Fibroblast of peridontal ligament (primary cell): ENCODE measurements around the gene CSTB.

Experiments used
- DNase-seq: peaks from one replicate; pipeline ENCODE4 v3.0.0-alpha.2; 2010; ENCODE audit errors: extremely low read depth

The CSTB gene

DNA sequence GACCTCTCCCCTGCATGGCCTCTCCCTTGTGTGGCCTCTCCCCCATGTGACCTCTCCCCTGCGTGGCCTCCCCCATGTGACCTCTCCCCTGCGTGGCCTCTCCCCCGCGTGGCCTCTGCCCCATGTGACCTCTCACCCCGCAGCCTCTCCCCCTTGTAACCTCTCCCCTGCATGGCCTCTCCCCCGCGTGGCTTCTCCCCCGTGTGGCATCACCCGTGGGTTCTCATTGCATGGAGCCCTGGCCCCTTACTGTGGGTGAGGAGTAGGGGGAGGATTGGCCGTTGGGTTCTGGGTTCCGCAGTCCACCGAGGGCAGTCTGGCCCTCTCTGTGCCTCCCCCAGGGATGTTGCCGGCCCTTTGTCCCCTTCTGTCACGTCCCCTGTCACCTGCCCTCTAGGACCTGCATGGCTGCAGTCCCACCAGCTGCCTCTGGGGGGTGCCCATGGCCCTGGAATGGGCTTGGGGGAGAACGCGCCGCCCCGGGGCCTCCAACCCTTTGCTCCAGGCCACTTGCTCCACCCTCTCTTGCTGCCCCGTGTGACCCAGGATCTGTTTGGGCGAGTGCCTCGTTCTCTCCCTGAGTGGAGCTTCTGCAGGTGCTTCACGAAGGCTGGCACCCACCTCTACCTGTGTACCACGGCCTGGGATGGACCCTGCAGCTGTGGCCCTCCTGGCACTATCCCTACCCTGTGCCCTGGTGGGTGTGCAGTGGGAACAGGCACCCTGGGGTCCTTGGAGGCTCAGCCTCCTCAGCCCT lies 34.6 kb upstream of the CSTB start:
- peak; percentile 60 for DNase-seq

DNA sequence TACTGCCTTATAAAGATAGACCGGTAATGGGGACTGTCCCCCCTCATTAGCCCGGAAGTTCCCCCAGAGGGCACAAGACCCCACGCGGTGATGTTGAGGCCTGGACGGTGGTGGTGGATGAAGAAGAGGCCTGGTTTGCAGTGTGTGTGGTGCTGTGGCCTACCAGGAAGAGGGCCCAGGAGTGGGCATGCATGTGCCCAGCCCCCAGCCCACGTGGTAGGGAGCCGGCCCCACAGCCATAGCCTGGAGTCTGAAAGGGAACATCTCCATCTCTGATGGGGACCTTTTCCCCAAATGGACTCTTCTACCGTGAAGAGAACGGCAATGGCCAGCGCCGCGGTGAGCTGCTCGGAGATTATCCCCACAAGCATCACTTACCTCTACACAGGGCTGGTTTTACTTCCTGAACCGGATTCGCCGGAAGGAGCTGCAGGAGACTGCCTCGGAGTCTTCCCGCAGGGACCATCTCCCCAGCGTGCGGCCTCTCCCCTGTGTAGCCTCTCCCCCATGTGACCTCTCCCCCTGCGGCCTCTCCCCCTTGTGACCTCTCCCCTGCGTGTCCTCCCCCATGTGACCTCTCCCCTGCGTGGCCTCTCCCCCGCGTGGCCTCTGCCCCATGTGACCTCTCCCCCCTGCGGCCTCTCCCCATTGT lies 33.9 kb upstream of the CSTB start:
- no peak for DNase-seq

DNA sequence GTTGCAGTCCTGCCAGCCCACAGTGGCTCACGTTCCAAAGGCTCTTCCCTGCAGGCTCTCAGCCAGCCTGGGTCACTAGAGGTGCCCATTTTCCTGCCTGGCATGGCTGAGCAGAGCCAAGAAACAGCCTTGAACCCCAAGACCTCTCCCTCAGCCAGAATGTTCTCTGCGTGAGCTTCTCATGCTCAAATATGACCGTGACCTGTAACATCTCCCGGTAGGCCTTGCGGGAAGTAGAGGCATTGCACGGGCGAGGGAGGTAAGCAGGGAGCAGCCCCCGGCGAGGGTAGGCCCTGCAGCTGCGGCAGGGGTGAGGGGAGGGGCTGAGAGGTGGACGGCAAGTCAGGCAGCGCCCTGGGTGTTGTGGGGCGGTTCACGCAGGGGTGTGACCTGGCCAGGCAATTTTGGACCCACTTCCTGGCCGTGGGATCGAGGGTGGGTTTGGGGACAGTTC lies 33.3 kb upstream of the CSTB start:
- no peak for DNase-seq

DNA sequence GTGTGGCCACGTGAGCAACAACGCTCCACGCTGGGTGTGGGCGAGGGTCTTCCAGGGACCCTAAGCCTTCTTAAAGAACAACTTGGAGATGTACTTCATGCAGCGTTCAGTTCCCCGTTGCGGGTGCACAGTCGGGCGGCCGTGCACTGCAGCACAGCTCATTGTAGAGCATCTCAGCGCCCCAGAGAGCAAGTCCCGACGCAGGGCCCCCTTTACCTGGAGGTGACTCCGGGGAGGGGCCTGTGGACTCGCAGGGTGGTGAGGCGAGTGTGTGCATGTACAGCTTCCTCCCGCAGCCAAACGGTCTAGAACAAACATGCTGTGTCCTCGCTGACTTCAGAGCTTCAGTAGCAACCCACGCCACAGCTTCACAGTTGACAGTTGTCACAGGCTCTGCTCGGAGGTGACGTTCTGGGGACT lies 32.7 kb upstream of the CSTB start:
- no peak for DNase-seq

DNA sequence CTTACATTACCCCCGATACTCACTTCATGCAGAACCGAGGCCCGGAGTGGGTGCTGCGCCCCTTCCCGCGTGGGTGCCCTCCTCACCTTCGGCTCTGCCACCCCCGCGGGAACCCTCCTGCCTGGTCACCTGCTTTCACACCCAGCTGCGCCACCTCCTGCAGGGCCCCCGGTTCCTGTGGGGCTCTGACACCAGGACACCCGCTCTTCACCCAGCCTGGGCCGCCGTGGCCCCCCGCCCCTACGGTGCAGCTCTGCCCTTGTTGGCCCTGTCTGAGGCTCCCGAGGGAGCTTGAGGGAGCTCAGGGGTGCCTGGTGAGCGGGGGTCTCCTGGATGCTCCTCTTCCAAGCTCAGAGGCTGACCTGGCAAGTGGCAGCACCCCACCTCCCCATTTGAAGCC lies 32.3 kb upstream of the CSTB start:
- no peak for DNase-seq

DNA sequence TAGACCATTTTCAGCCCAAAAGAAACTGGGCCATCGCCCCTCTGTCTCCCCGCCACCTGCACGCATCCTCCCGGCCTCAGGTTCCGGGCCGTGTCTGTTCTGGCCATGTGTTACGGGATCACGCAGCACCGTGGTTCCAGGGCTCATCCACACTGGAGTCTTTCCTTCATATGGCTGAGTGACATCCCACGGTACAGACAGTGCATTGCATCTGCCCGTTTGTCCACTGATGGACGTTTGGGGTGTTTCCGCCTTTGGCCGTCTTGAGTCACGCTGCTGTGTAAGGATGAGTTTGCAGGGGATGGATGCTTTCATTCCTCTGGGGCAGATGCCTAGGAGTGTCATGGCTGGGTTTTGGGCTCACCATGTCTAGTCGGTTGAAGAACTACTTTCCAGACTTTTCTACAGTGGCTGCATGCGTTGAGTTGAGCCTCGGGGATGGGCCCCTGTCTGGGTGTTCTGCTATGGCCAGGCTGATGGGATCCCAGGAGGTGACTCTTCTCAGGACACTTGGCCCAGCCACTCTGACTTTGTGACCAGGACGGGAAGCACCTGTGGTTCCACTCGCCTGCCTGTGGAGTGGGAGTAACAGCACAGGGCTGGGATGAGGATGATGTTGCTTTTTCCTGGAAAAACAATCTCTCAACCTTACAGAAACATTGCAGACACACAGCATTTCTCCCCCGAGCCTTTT lies 30.1 kb upstream of the CSTB start:
- DNase-seq: no peak

DNA sequence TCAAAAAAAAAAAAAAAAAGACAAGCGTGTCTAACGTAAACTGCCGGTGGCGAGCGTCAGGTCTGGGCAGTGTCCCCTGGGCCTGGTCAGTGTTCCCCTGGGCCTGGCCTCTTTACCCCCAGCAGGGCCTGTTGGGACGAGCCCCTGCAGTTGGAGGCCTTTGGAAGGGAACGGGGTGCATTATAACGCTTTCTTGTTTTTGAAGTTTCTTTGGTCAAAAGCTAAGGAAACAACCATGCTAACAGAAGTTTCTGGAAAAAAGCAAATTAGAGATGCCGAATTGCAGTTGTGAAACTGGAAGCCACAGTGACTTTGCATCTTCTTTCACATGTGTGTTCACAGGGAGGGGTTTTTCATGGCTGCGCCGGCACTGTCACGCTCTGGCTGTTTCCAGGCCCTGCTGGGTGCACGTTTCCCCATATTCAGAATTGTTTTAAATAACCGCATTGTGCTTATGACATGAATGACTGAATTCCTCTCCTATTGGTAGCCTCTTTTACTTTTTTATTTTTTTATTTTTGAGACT lies 29.2 kb upstream of the CSTB start:
- DNase-seq: no peak

DNA sequence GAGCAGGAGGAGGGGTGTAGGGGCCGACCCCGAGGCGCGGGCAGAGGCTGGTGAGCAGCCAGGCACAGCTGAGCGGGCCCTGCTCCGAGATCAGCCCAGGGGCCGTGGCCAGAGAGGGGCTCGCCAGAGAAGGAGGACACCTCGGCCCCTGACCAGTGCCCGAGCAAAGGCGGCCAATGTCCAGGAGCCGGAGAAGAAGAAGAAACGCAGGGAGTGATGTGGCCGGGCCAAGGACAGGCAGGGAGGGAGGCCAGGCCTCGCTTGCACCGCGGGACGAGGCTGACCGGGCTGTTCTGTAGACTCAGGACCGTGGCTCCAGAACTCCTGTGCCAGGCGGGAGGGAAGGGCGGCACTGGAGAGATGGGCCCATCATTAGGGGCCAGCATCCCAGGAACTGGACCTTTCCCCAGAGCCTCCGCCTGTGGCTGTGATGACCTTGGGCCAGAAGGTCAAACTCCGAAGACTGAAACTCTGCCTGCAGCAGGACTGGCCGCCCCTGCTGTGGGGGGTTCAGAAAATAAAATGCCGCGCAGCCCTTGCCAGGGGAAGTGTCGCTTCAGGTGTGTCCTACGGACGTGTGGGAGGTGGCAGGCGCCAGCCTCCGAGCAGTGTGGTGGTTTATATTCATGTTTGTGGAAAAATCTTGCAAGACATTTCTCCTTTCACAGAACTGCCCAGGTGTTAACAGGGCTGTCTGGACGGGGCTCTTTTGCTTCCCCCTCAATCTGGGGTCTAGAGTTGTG lies 27.6 kb upstream of the CSTB start:
- DNase-seq: no peak

DNA sequence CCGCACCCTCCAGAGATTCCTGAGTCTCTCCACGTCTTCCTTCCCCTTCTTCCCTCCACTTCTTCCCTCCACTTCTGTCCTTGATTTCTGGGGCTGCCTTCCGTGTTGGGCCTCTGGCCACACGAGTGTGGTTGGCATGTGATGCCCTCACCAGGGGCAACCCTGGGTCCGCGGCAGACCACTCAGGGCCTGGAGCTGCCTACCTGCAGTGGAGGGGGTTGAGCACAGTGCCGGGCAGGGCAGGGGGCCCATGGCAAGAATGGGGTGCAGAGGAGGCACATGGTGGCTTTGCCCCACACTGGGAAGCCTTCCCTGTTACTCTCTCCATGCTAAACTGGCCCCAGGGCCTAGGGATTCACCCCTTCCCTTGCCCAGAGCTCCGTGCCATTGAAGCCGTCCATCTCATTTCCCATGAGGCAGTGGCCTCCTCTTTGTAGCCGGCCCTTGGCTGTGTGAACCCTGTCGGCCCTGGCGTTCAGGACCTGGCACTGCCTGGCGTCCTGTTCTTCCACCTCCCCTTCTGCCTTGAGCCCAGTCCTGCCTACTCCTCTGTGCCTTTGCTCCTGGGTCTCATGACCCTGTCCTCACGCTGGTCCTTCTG lies 26.7 kb upstream of the CSTB start:
- no peak for DNase-seq

DNA sequence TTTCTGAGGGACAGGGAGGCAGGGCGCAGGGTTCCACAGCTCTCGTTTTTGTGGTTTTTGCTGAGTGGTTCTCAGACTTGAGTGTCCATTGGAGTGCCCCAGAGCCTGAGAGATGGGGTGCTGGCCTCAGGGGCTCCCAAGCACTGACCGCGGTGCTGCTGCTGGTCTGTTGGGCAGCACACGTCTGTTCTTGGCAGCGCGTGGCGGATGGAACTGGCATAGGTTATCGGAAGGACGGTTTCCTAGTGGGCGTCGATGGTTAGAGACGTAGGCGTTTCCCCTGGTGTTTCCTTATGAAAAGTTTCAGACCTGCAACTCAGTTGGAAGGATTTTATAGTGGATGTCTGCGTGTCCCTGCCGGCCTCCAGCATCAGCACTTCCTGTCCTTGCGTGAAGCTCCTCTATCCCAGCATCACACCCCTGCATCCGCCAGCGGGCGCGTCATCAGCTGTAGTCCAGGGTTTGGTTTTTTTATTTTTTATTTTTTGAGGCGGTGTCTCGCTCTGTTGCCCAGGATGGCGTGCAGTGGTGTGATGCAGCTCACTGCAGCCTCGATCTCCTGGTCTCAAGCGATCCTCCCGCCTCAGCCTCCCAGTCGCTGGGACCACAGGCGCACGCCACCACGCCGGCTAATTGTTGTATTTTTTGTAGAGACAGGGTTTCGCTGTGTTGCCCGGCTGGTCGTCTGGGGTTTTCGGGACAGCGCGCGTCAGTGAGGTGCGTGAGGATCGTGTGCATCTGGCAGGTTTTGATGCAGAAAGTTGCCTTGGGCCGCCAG lies 25.1 kb upstream of the CSTB start:
- DNase-seq: no peak

DNA sequence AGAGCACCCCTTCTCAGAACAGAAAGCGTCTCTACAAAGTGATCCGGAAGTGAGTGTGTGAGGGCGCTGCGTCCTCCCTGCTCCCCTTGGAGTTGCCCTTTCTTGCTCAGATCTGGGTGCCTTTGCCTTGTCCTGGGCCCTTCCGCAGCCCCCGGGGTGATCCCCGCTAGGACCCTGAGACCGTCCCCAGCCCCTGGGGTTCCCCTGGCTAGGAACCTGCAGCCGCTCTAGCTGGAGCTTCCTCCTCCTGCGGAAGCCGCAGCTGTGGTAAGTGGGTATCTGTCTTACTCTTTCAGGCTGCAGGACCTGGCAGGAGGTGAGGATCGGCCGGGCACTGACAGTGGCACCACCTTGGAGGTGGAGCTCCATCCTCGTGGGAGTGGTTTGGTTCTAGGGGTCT lies 24.5 kb upstream of the CSTB start:
- DNase-seq: no peak

DNA sequence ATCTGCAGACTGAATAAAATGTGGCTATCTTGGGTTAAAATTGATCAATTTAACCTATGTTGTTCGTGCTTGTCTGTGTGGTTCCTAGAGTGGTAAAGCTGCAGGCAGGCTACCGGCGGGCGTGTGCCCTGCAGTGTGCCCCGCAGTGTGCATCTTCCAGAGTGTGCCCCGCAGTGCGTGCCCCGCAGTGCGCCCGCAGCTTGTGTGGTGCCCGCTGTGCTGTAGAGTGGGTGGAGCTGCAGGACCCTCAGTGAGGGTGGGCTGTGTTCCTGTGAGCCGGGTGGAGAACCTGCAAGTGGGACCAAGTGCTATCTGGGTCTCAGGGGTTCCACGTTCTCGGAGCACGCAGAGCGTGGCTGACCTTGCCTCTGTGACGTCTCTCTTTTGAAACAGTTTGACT lies 24.0 kb upstream of the CSTB start:
- no peak for DNase-seq

DNA sequence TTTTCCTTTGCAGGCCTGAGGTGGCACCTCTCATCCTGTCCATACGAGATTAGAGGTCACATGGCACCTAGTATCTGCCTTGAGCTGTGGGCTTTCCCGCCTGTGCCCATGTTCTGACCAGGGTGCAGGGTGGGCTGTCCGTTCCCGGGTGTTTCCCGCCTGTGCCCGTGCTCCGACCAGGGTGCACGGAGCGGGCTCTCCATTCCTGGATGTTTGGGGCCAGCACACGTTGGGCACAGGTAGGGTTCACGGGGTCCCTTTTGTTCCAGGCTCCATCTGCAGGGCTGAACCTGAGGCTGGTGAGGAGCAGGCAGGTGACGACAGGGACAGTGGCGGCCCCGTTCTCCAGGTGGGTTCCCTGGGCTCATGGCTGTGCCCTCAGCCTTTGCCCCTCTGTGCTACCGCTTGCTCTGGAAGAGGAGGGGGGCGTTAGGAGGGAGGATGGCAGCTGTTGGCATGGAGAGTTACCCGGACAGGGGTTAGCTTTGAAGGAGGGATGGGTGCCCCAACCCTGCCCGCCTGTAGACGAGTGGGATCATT lies 23.3 kb upstream of the CSTB start:
- DNase-seq: no peak

DNA sequence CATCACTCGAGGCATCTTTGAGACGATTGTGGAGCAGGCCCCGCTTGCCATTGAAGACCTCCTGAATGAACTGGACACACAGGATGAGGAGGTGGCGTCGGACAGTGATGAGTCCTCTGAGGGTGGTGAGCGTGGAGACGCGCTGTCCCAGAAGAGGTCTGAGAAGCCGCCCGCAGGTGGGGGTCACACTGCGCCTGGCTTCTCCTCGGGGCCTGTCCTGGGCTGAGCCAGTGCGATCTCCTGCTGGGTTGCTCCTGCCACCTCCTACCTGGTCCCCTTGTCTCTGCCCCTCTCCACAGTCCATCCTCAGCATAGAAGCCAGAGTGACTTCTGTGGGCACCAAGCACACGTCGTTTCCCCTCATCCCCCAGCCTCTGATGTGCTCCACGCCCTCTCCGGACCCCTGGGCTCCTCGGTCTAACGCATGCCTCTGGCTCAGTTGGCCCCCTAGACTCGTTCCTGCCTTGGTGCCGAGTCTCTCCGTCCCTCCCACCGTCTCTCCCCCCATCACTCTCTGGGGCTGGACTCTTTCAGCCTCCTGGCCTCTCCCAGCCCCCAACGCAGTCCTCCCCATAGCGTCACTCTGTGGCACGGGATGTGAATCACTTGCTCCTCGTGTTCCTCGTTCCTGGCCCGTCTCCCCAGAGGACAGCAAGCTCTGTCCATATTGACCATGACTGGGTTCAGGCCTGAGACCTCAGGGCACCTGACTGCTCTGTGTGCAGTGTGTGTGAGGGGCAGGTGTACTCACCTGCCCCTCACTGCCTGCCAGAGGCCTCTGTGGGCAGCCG lies 22.0 kb upstream of the CSTB start:
- DNase-seq: no peak

DNA sequence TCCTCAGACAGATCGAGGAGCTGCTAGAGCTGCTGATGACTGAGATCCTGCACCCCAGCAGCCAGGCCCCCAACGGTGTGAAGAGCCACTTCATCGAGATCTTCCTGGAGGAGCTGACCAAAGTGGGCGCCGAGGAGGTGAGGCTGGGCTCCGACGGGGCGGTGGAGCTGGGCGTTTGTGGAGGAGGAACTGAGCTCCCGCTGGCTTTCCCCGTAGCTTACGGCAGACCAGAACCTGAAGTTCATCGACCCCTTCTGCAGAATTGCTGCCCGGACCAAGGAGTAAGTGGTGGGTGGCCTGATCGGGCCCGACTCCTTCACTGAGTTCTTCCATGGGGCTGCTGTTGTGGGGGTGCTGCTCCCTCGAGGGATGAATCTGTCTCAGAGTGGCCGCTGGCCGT lies 21.3 kb upstream of the CSTB start:
- no peak for DNase-seq

DNA sequence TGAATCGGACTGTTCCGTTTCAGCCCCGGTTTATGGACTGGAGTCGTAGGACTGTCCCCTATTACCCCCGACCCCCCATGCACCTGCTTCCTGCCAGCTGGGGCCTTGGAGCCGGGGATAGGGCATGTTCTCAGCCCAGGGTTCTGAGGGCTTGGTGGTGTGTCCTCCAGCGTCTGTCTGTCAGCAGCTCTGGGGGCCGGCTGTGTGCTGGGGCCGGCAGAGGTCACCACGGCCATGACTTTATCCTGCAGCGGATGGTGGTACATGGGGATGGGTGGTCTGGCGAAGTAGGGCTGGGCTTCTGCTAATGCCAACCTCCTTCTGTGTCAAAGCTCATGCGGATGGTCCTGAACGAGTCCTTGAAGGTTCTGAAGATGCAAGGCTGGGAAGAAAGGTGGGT lies 18.7 kb upstream of the CSTB start:
- DNase-seq: no peak

DNA sequence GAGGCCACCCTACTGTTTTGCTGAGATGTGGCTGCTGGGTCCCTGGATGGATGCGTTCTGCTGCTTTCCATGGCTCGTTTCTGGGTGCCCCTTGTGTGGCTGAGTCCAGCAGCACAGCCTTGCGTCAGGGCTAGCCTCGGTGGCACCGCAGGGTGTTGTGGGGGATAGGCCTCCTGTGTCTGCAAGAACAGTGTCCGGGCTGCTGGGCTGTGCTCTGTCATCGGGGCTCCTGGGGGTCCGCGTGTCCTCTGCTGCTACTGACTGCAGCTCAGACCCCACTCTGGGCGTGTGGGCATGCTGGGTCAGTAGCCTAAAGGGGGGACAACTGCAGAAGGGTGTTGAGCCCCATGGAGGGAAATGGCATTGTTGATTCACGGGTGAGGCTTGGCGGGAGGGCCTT lies 18.2 kb upstream of the CSTB start:
- no peak for DNase-seq

DNA sequence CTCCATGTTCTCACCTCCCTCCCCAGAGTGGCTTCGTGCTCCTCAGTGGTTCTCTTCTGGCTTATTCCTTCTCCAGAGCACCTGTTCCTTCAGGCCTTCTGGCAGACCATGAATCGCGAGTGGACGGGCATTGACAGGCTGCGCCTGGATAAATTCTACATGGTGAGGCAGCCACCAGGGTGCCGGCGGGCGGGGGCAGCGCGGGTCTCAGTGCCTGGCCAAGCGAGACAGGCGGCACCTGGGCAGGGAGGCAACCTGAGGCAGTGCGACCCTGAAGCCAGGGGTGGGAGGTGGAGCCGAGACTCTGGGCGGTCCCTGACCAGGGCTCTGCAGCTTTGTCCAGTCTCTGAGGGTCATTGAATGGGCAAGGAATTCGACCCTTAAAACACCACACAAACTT lies 17.1 kb upstream of the CSTB start:
- no peak for DNase-seq

DNA sequence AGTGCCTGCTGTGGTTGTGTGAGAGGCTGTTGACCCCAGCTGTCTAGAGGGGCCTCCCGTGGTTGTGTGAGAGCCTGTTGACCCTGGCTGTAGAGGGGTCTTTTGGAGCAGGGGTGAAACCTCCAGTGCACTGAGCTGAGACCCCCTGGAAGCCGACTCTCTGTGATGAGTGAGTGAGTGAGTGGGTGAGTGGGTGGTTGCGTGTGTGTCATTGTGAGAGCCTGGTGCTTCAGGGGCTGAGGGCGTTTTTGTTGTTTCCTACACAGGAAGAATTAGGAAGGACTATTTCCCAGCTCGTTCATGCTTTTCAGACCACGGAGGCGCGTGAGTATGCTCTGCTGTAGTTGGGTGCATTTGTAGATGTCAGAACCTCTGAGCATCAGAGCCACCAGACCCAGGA lies 16.3 kb upstream of the CSTB start:
- no peak for DNase-seq

DNA sequence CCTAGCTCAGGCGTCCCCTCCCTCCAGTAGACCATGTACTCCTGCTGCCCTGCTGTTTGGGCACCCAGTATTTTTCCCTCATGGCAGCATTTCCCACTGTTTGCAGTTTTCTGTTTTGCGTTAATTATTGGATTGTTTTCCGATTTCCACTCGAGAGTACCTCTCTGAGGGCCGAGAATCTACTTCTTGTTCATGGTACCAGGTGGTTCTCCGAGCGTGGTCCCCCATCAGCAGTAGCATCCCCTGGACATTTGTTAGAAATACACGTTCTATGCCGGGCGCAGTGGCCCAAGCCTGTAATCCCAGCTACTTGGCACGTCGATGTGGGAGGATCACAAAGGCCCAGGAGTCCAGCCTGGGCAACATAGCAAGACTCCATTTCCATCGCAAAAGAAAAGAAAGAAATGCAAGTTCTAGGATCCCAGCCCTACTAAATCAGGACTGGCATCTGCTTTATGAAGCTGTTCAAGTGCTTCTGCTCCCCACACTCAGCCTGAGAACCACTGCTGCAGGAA lies 14.0 kb upstream of the CSTB start:
- DNase-seq: no peak
